Lung microvascular endothelial cell (primary cell): Measurements from ENCODE around the gene C6orf120. TPM values are rescaled to one million over a fixed set of nuclear protein-coding genes. Genes with fewer than 3 reads are reported as not detected.

Experiments used
- DNase-seq, 2 donors: peaks; one replicate each; pipeline versions ENCODE4 v3.0.0 to v3.0.0-alpha.2; 2010; ENCODE audit warnings: low read depth in 2 of 2
- total RNA-seq: library from RNA; depleted of rRNA; stranded (reverse); fragments of >200 nt; gene quantifications from 2 replicates; pipeline ENCODE4 v1.2.1, GENCODE V29; 2014

The C6orf120 gene
- total RNA-seq, 1 donor from 2014 or later = 22.6 TPM

- DNase-seq = no peak
Observed at GRCh38 chr6:169678342-169678741, 23.6 kb upstream of the C6orf120 start.

GRCh38 chr6:169684056-169684455 is 17.9 kb upstream of the C6orf120 start:
- DNase-seq = no peak

- DNase-seq = no peak
Observed at GRCh38 chr6:169685860-169686259, 16.1 kb upstream of the C6orf120 start.

GRCh38 chr6:169689287-169689686 is 12.6 kb upstream of the C6orf120 start:
- DNase-seq = no peak

- no peak for DNase-seq
Observed at GRCh38 chr6:169691260-169691659, 10.7 kb upstream of the C6orf120 start.

GRCh38 chr6:169692516-169692915 is 9.4 kb upstream of the C6orf120 start:
- no peak for DNase-seq

- no peak for DNase-seq
Observed at GRCh38 chr6:169695131-169695530, 6.8 kb upstream of the C6orf120 start.

- DNase-seq = peak in 1 of 2 donors; percentile 42
Observed at GRCh38 chr6:169697115-169697514, 4.8 kb upstream of the C6orf120 start.

GRCh38 chr6:169700296-169700695 is 1.6 kb upstream of the C6orf120 start:
- peak in 1 of 2 donors; percentile 9 for DNase-seq

GRCh38 chr6:169701311-169701953 is 494 bp upstream of the C6orf120 start:
- no peak for DNase-seq

- no peak for DNase-seq
Observed at GRCh38 chr6:169702840-169703246, 917 bp downstream of the C6orf120 start.

GRCh38 chr6:169707772-169708171 is 5.8 kb downstream of the C6orf120 start:
- no peak for DNase-seq

GRCh38 chr6:169709293-169709692 is 7.4 kb downstream of the C6orf120 start:
- no peak for DNase-seq

- DNase-seq = no peak
Observed at GRCh38 chr6:169710009-169710408, 8.1 kb downstream of the C6orf120 start.

- no peak for DNase-seq
Observed at GRCh38 chr6:169714178-169714577, 12.3 kb downstream of the C6orf120 start.

GRCh38 chr6:169714595-169714994 is 12.7 kb downstream of the C6orf120 start:
- no peak for DNase-seq

- peak in 1 of 2 donors; percentile 17 for DNase-seq
Observed at GRCh38 chr6:169719117-169719516, 17.2 kb downstream of the C6orf120 start.

GRCh38 chr6:169720207-169720855 is 18.4 kb downstream of the C6orf120 start:
- no peak for DNase-seq

GRCh38 chr6:169722362-169723199 is 20.7 kb downstream of the C6orf120 start:
- peak; percentile 65 to 91 for DNase-seq

- DNase-seq = peak; percentile 57 to 78
Observed at GRCh38 chr6:169723200-169723909, 21.4 kb downstream of the C6orf120 start.

- DNase-seq = peak; percentile 32 to 49
Observed at GRCh38 chr6:169723991-169724493, 22.1 kb downstream of the C6orf120 start.
